ENCODE data around the gene MSN.

Gene MSN

DNA sequence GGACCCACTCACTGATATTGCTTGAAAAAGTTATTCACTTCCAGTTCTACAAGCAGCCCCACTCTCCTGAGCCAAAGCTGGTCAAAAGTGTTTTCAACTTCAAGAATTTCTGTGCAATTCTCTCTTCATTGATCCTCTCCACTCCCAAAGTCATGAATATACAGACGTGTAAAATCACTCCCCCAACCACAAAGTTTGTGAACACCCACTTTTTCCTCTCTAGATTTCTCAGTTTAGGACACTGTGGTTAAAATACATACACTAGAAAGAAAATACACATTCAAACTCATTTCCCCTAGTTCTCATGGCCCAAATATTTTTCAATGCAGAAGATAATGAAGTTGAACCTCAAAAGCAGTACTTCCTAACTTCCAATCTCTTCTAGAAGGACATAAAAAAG is 116.3 kb downstream of the MSN start:
- no peak for DNase-seq (ENCODE audit: low read depth in 2 of 2, low spot score in 1 of 2)
